SK-MEL-5 (cell line): Measurements from ENCODE around the gene WFDC2. TPM values are rescaled to one million over a fixed set of nuclear protein-coding genes. Genes with fewer than 3 reads are reported as not detected.

ENCODE experiments used
- DNase-seq: peaks from one replicate; pipeline ENCODE4 v3.0.0-alpha.2; 2016; ENCODE audit warnings: low read depth, low spot score
- in situ Hi-C: cut with HindIII; loops from 2 replicates; pipeline ENCODE4 v1.10.0; 2016; ENCODE audit warnings: low sequenced_read_pairs, high pct_unique_total_duplicates, low pct_unique_long_range_greater_than_20kb
- polyA plus RNA-seq, 2 experiments: library from polyadenylated mRNA; depleted of rRNA; stranded (reverse); fragments of >200 nt; gene quantifications; 2 replicates each; pipeline ENCODE4 v1.2.3, GENCODE V29; 2015
- total RNA-seq: library from RNA; depleted of rRNA; stranded (reverse); fragments of >200 nt; shearing (Covaris generic); gene quantifications from 2 replicates; pipeline ENCODE4 v1.2.3, GENCODE V29; 2014; rRNA removed

WFDC2 gene, protein sequence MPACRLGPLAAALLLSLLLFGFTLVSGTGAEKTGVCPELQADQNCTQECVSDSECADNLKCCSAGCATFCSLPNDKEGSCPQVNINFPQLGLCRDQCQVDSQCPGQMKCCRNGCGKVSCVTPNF
- total RNA-seq = not detected in 2 replicates
- polyA plus RNA-seq (2015; cell fraction: cytosol; rRNA removed) = not detected in 2 replicates
- not detected in 2 replicates for polyA plus RNA-seq (2015; cell fraction: nucleus; rRNA removed)

- in situ Hi-C loops = no loop called here
- no peak for DNase-seq
Observed at GRCh38 chr20:45469336-45470261, at the start of gene WFDC2. WFDC2 (plus strand) TSS chr20:45469753; CDS start chr20:45469782, 29 bp downstream.

DNA sequence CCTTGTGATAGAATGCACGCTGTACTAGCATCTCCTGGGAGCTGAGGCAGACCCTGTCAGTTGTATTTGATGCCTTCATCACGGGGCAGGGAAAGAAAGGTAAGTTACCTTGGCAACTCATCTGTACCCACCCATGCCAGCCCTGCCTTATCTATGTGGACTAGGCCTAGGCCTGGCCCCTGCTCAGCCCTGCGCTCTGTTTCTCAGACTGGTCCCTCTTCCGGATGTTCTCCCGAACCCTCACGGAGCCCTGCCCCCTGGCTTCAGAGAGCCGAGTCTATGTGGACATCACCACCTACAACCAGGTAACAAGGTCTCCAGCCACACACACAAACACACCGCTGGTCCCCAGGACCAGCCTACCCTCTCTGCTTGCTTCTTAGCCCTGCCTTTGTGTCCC is 49.4 kb upstream of the WFDC2 start:
- DNase-seq = no peak
- in situ Hi-C loops = no loop called here

- in situ Hi-C loops = no loop called here
- DNase-seq = no peak
Observed at GRCh38 chr20:45423700-45424099, 45.9 kb upstream of the WFDC2 start.

GRCh38 chr20:45425561-45425960 is 44.0 kb upstream of the WFDC2 start:
- in situ Hi-C loops = no loop called here
- DNase-seq = no peak

DNA sequence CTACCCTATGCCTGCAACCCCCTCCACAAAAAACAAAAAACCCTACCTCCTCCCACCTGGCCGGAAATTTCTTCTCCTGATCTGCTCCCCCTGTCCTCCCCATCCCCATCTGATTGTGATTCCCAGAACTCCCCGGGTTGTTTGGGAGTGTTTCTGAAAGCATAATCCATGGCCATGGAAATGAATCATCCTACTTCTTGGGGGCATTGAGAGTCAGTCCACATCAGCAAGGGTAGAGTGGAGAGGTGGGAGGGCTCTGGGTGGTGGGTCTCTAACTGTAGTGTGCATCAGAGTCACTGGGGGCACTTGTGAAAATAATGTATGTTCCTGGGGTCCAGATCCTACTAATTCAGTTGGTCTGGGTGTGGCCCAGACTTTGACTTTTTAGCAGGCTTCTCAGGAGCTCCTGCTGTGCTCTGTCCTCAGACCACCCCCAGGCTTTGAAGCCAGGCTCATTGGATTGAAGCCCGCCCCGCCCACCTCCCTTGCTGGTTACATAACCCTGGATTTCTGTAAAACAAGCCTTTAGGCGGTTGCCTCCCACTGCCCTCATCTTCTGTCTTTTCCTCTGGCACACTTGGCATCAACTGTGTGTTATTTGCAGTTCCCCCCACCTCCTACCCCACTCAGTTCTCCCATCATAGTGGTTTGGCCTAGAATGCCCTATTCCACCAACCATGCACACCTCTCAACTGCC is 43.1 kb upstream of the WFDC2 start:
- no peak for DNase-seq
- in situ Hi-C loops = no loop called here

GRCh38 chr20:45427236-45428149 is 42.1 kb upstream of the WFDC2 start:
- in situ Hi-C loops = no loop called here
- DNase-seq = no peak

DNA sequence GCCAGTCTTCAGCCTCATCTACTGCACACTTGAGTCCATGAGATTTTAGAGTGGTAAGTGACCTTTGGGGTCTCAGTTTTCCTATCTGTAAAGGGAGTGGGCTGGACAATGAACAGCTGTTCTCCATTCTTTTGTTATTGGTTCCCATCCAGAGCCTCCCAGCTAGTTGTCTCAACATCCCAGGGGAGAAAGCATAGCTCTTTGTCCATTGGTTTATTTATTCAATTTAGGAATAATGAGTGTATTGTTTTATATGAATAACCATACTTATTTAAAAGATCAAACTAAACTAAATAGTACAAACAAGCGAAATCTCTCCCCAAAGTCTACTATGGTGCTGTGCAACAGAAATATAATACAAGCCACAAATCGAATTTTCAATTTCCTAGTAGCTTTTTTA is 39.9 kb upstream of the WFDC2 start:
- DNase-seq = peak; percentile 70
- in situ Hi-C loops = no loop called here

GRCh38 chr20:45432294-45432693 is 37.3 kb upstream of the WFDC2 start:
- DNase-seq = no peak
- in situ Hi-C loops = no loop called here

DNA sequence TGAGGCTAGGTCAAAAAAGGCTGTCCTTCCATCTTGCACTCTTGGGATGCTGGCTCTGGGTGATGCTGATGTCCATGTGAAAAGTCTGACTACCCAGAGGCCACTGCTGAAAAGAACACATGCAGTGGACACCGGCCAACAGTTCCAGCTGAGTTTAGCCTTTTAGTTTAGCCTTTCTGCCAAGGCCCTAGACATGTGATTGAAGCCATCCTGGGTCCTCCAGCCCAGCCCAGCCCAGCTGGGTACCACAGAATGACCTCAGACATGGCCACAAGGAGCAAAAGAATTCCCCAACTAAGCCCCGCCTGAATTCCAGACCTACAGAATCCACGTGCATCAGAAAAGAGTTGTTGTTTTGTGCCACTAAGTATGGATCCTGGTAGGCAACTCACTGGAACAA is 36.2 kb upstream of the WFDC2 start:
- DNase-seq = no peak
- in situ Hi-C loops = no loop called here

DNA sequence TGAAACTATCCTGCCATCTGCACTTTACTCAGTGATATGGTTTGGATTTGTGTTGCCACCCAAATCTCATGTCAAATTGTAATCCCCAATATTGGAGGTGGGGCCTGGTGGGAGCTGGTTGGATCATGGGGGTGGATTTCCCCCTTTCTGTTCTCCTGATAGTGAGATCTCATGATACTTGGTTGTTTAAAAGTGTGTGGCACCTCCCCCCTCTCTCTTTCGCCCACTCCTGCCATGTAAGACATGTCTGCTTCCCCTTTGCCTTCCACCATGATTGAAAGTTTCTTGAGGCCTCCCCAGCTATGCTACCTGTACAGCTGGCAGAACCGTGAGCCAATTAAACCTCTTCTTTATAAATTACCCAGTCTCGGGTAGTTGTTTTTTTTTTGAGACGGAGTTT is 35.6 kb upstream of the WFDC2 start:
- in situ Hi-C loops = no loop called here
- no peak for DNase-seq

GRCh38 chr20:45436732-45437485 is 32.6 kb upstream of the WFDC2 start:
- peak; percentile 86 for DNase-seq
- in situ Hi-C loops = no loop called here

- in situ Hi-C loops = no loop called here
- DNase-seq = no peak
Observed at GRCh38 chr20:45440424-45440823, 29.1 kb upstream of the WFDC2 start.

GRCh38 chr20:45440891-45441685 is 28.5 kb upstream of the WFDC2 start:
- DNase-seq = no peak
- in situ Hi-C loops = no loop called here

DNA sequence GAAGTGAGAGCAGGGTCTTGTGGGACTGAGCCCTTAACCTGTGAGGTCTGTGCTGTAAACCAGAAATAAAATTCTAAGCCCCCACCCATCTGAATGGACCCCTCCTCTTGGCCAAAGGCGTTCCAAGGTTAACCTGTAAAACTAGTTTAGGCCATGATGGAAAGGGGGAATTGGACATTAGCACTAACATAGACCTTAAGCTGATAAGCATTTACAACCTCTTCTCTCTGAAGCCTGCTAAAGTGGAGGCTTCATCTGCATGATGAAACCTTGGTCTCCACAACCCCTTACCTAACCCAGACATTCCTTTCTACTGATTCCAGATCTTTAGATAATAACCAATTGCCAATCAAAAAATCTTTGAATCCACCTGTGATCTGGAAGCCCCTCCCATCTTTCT is 27.8 kb upstream of the WFDC2 start:
- no peak for DNase-seq
- in situ Hi-C loops = no loop called here

DNA sequence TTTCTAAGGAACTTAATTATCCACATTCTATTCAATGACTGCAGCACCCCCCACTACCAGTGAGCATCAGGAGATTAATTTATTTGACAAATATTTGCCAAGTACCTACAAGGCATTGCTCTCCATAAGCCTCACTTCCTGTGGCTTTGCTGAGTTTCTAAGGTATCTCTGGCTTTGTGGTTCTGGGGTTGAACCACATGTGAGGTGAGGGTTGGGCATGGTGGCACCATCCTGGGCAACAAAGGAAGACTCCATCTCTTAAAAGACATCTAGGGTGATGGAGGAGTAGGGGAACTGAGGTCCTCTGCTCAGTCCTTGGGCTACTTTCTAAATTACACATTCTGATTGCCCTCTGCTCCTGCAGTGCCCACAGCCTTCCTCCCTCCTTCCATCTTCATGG is 25.5 kb upstream of the WFDC2 start:
- no peak for DNase-seq
- in situ Hi-C loops = no loop called here
